ENCODE measurements around the gene SEC11C. TPM values are rescaled to one million over a fixed set of nuclear protein-coding genes. Genes with fewer than 3 reads are reported as not detected.

The SEC11C gene
- total and polyA plus RNA-seq, 2 of the 8 experiments (the other 6 are each of a cell fraction or from before 2014, with no cell fraction given) = 27.1 to 59.3 TPM

- no peak overlapping the region for H4K91ac ChIP-seq (replicated peaks; ENCODE audit: insufficient read length, low read length)
- no peak overlapping the region for H3K56ac ChIP-seq (replicated peaks; ENCODE audit: insufficient read length, low read depth, low read length)
- CTCF ChIA-PET (ENCODE audit: partially characterized antibody) = interaction anchor here (1.1 kb wide), 1 partner anchor 12 kb away, joined by 3 read pairs; no protein-coding TSS in a partner anchor
- no peak overlapping the region for H3K4ac ChIP-seq (replicated peaks; ENCODE audit: insufficient read length, low read depth, low read length)
- H3K9ac ChIP-seq (replicated peaks in 1 of 4; ENCODE audit: extremely low read depth in 1 of 4, low read depth in 3 of 4, low read length in 3 of 4) = no peak overlapping the region
- H3K4me2 ChIP-seq (ENCODE audit: insufficient read depth in 1 of 2, low read depth in 2 of 2, low read length in 2 of 2) = no peak overlapping the region
- no peak overlapping the region for H4K5ac ChIP-seq (ENCODE audit: insufficient read length, low read depth, low read length)
- no peak overlapping the region for H2BK12ac ChIP-seq (ENCODE audit: low read depth, low read length)
- no peak overlapping the region for H2BK120ac ChIP-seq (replicated peaks; ENCODE audit: low read depth, low read length)
- no peak overlapping the region for H2AK5ac ChIP-seq (ENCODE audit: low read depth, low read length)
- no peaks in the 10 kb centered on the region for H3K27me3 ChIP-seq (replicated peaks in 1 of 4; ENCODE audit: control insufficient read depth in 3 of 4, extremely low read depth in 1 of 4, insufficient read depth in 3 of 4, low read length in 3 of 4)
- H3K14ac ChIP-seq (ENCODE audit: insufficient read length) = no peak overlapping the region
- no peak overlapping the region for H2BK20ac ChIP-seq (ENCODE audit: low read length)
- H3K79me1 ChIP-seq (ENCODE audit: low read depth, low read length) = peaks cover 3% of the 10 kb centered on the region; the same call in 1 of the 2 replicates
- H3K18ac ChIP-seq (ENCODE audit: extremely low read depth, low read length) = no peak overlapping the region
- 89 to 100% methylated on average over 1 to 3 of the region's 3 CpGs for WGBS, 2 experiments (ENCODE audit: extremely low coverage in 1 of 2, insufficient coverage in 1 of 2, insufficient read length in 1 of 2, insufficient replicate concordance in 2 of 2, low coverage in 1 of 2, low lambda C conversion rate in 2 of 2, missing lambda C conversion rate in 1 of 2)
- H4K20me1 ChIP-seq (replicated peaks in 1 of 2; ENCODE audit: control insufficient read depth in 1 of 2, insufficient read depth in 2 of 2, low read length in 2 of 2) = peaks cover 2 to 3% of the 10 kb centered on the region in 2 experiments
- POLR2A ChIA-PET (ENCODE audit: partially characterized antibody) = no interaction called here
- H2BK15ac ChIP-seq (ENCODE audit: low read length) = no peak overlapping the region
- H3K4me1 ChIP-seq (replicated peaks in 1 of 4; ENCODE audit: control insufficient read depth in 3 of 4, insufficient read depth in 4 of 4, low read length in 3 of 4) = peaks cover 0 to 7% (median 2%) of the 10 kb centered on the region in 4 experiments; a peak in 4 of 7 replicates
- H3K36me3 ChIP-seq (ENCODE audit: control insufficient read depth in 2 of 4, insufficient read depth in 4 of 4, low read length in 3 of 4) = no peaks in the 10 kb centered on the region
- H3K23me2 ChIP-seq (ENCODE audit: low read depth, low read length) = peaks cover 3% of the 10 kb centered on the region
- FAIRE-seq = no peak
- no peak for DNase-seq (ENCODE audit: low read depth in 1 of 2, low spot score in 2 of 2)
- no peaks in the 10 kb centered on the region for H3K9me3 ChIP-seq (ENCODE audit: insufficient read depth in 2 of 2, low read depth in 1 of 2, low read length in 1 of 2)
- peaks cover 0 to 39% of the 10 kb centered on the region in 2 experiments; a peak in 2 of 4 replicates for H3K79me2 ChIP-seq (ENCODE audit: control insufficient read depth in 1 of 2, insufficient read depth in 2 of 2, low read length in 2 of 2)
- H2AFZ ChIP-seq (ENCODE audit: low read length) = no peak overlapping the region
- H4K8ac ChIP-seq (ENCODE audit: extremely low read depth, insufficient read depth, low read length) = no peak overlapping the region
- no peak overlapping the region for H3K23ac ChIP-seq (ENCODE audit: insufficient read length)
- H2BK5ac ChIP-seq (ENCODE audit: low read depth, low read length) = no peak overlapping the region
- no peak overlapping the region for H3K4me3 ChIP-seq (ENCODE audit: extremely low read depth in 1 of 4, insufficient read depth in 2 of 4, low read depth in 3 of 4, low read length in 4 of 4)
- H3K27ac ChIP-seq (ENCODE audit: low read depth, low read length) = no peak overlapping the region
- TF ChIP-seq SIRT6 (IDR thresholded peaks at IDR 0.05; ENCODE audit: low read length) = no peak
- no peak for TF ChIP-seq SP1 (IDR thresholded peaks at IDR 0.05; ENCODE audit: low read depth, low read length)
- no peak for TF ChIP-seq CREB1 (IDR thresholded peaks at IDR 0.05)
- no peak for TF ChIP-seq CBX8 (IDR thresholded peaks at IDR 0.05; ENCODE audit: borderline replicate concordance, low read depth, low read length)
- TF ChIP-seq ZNF274 (IDR thresholded peaks at IDR 0.05; ENCODE audit: borderline replicate concordance, extremely low read depth, low read length) = no peak
- TF ChIP-seq POLR2A (IDR thresholded peaks at IDR 0.05; ENCODE audit: control extremely low read depth in 1 of 2, low read depth in 2 of 2, low read length in 2 of 2) = no peak
- no peak for TF ChIP-seq NRF1 (IDR thresholded peaks at IDR 0.05; ENCODE audit: low read depth, low read length)
- no peak for TF ChIP-seq KDM4A (IDR thresholded peaks at IDR 0.05; ENCODE audit: low read depth, low read length, severe bottlenecking)
- TF ChIP-seq EZH2 (IDR thresholded peaks at IDR 0.05; ENCODE audit: low read depth, low read length, severe bottlenecking) = no peak
- TF ChIP-seq BRCA1 (IDR thresholded peaks at IDR 0.05; ENCODE audit: low read depth, low read length) = no peak
- no peak for TF ChIP-seq SIN3A (conservative IDR thresholded peaks at IDR 0.05 in 1 of 2, IDR thresholded peaks at IDR 0.05 in 1 of 2; ENCODE audit: low read depth in 1 of 2, low read length in 2 of 2)
- no peak for TF ChIP-seq CTCF (IDR thresholded peaks at IDR 0.05; ENCODE audit: control extremely low read depth in 1 of 3, insufficient read depth in 1 of 3, low read depth in 1 of 3, low read length in 3 of 3)
- TF ChIP-seq ASH2L (IDR thresholded peaks at IDR 0.05; ENCODE audit: low read length) = no peak
These were observed 3.8 kb downstream of the SEC11C start for GRCh38 chr18:59143441-59143840.
